ENCODE measurements around the gene SLC22A4. TPM values are rescaled to one million over a fixed set of nuclear protein-coding genes. Genes with fewer than 3 reads are reported as not detected.

The SLC22A4 gene
- total RNA-seq, result 1.2 and 2.2 TPM in 2 replicates

GRCh38 chr5:132293992-132294727, at the start of gene SLC22A4:
SLC22A4 (plus strand) TSS chr5:132294394; CDS start chr5:132294617, 223 bp downstream.

DNA sequence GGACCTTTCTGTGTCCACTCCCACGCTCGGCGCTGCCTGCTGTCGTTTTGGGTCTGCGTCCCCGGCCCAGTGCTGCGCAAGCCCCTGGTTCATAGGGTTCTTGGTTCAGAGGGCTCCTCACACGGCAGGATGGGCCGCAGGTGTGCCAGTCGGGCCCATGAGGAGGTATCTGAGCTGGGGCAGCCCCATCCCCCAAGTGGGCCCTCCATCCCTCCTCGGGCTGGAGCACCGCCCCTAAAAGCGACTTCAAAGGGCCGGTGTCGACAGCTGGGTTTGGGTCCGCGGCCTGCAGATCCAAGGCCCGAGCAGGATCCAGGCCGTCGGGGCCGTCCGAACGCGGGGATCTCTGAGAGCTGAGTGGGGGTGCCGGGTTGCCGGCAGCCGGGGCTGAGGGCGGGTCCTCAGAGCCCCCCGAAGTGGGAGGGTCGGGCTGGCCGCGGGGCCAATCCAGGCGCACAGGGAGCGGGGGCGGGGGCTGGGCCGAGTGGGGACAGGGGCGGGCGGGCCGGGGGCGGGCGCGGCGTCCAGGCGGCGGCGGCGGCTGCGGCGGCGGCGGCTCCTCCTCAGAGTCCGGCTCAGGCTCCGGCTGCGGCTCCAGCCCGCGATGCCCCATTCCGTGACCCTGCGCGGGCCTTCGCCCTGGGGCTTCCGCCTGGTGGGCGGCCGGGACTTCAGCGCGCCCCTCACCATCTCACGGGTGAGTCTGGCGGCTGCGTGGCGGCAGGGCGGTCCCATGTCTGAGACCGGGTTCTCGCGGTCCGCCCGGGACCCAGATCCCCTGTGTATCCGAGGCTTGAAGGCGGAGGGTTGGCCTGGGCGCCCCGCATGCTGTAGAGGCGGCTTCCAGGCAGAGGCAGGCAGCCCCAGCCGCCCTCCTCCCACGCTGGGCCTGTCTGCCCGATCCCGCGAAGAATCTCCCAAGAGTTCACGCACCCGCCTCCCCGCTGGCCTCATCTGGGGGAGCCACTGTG, 36.8 kb upstream of the SLC22A4 start, which contains the start of gene PDLIM4:
TSS of gene PDLIM4 (plus strand) at position 566 of the 971 bp plus-strand sequence. CDS start at position 605, 39 bp downstream.

DNA sequence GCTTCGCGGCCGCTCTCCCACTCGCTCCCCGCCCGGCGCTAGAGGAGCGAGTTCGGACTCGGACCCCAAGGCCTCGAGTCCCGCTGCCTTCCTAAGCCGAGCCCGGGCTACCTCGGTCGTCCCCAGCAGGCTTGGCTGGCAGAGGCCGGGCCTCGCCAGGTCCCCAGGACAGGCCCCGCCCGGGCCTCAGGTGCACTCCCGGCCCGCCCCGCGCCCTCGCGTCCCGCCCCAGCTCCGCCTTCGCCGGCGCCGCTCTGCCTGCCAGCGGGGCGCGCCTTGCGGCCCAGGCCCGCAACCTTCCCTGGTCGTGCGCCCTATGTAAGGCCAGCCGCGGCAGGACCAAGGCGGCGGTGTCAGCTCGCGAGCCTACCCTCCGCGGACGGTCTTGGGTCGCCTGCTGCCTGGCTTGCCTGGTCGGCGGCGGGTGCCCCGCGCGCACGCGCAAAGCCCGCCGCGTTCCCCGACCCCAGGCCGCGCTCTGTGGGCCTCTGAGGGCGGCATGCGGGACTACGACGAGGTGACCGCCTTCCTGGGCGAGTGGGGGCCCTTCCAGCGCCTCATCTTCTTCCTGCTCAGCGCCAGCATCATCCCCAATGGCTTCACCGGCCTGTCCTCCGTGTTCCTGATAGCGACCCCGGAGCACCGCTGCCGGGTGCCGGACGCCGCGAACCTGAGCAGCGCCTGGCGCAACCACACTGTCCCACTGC, 75.4 kb downstream of the SLC22A4 start, which contains the start of gene SLC22A5:
TSS of gene SLC22A5 (plus strand) at position 237 of the 707 bp plus-strand sequence. CDS start at position 500, 263 bp downstream.

Other genes with a start within 250 kb of the SLC22A4 start
- not detected in 2 replicates for gene IL3, start 233.7 kb upstream of the SLC22A4 start, total RNA-seq
- 16.9 and 49.0 TPM in 2 replicates for gene CSF2, start 220.6 kb upstream of the SLC22A4 start, total RNA-seq
- gene P4HA2, start 66.5 kb upstream of the SLC22A4 start, total RNA-seq, result 70.4 and 112 TPM in 2 replicates
- gene PDLIM4, start 36.7 kb upstream of the SLC22A4 start, total RNA-seq, result 44.2 and 74.6 TPM in 2 replicates
- gene SLC22A5, start 75.3 kb downstream of the SLC22A4 start, total RNA-seq, result 6.3 and 10.1 TPM in 2 replicates
- gene IRF1, start 196.4 kb downstream of the SLC22A4 start, total RNA-seq, result 13.1 and 13.8 TPM in 2 replicates
- gene IL5, start 249.1 kb downstream of the SLC22A4 start, total RNA-seq, result not detected in 2 replicates